Measurements from ENCODE around the gene DPP9. TPM values are rescaled to one million over a fixed set of nuclear protein-coding genes. Genes with fewer than 3 reads are reported as not detected.

The DPP9 gene
- total and polyA plus RNA-seq, 2 of the 13 experiments (the other 11 are each of a cell fraction or from before 2014, with no cell fraction given): 8.4 to 25.8 TPM

DNA sequence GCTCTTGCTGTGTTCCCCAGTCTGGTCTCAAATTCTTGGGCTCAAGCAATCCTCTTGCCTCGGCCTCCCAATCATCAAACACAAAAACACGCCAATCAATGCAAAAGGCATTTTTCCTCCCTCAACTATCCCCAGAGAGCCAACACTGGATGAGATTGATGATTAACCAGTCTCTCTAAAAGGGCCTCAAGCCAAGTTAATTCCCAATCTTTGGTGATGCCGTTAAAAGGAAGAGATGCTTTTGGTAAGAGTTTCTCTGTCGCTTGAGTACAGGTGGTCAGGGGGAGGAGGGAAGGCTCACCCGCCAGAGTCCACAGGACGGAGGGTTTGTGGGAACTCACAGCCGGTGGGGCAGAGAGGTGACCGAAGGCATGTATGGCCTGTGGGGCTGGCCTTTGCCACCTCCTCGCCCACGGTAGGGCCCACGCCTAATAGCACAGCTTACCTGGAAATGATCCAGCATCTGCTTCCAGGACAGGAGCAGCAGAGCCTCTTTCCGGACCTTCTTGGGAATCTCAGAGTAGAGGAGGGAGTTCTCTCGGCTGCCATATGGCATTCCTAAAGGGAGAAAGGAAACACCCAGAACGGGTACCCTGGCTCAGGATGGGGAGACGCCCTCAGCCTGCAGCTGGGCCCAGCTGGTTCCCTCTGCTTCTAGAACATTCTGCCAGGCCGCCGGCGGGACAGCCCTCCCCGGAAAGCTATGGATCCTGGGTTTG lies 18.1 kb downstream of the DPP9 start (continued):
- no peak for TF ChIP-seq ZNF570 (CRISPR knock-in tag; IDR thresholded peaks at IDR 0.05; ENCODE audit: borderline replicate concordance)
- TF ChIP-seq JUND (CRISPR knock-in tag; IDR thresholded peaks at IDR 0.05): peak; percentile 16; the same call in 1 of the 2 replicates
- no peak for TF ChIP-seq RARG (CRISPR knock-in tag; IDR thresholded peaks at IDR 0.05; ENCODE audit: low read depth)
- peak; percentile 77 for TF ChIP-seq ZNF746 (CRISPR knock-in tag; IDR thresholded peaks at IDR 0.05)
- TF ChIP-seq ZNF782 (CRISPR knock-in tag; IDR thresholded peaks at IDR 0.05; ENCODE audit: borderline replicate concordance): 0 out of 2 replicates have a peak, but pooled peaks have one; percentile 42
- peak; percentile 52 for TF ChIP-seq FOXP4 (CRISPR knock-in tag; IDR thresholded peaks at IDR 0.05)
- peak; percentile 78 for TF ChIP-seq SAP130 (CRISPR knock-in tag; IDR thresholded peaks at IDR 0.05; ENCODE audit: low read depth)
- TF ChIP-seq ZSCAN22 (CRISPR knock-in tag; IDR thresholded peaks at IDR 0.05): no peak
- TF ChIP-seq GATAD2A (CRISPR knock-in tag; IDR thresholded peaks at IDR 0.05): peak; percentile 41; the same call in 1 of the 2 replicates
- TF ChIP-seq PITX1 (CRISPR knock-in tag; IDR thresholded peaks at IDR 0.05): peak; percentile 63; the same call in 1 of the 2 replicates
- no peak for TF ChIP-seq ZSCAN12 (CRISPR knock-in tag; IDR thresholded peaks at IDR 0.05)
- peak; percentile 68; the same call in 1 of the 2 replicates for TF ChIP-seq ZNF556 (CRISPR knock-in tag; IDR thresholded peaks at IDR 0.05; ENCODE audit: borderline replicate concordance)
- no peak for TF ChIP-seq PHF20 (CRISPR knock-in tag; IDR thresholded peaks at IDR 0.05)
- TF ChIP-seq CBX2 (IDR thresholded peaks at IDR 0.05; ENCODE audit: low read depth, low read length): no peak
- no peak for TF ChIP-seq CBX2 (CRISPR knock-in tag; IDR thresholded peaks at IDR 0.05; ENCODE audit: low read depth)
- TF ChIP-seq HOXA9 (CRISPR knock-in tag; IDR thresholded peaks at IDR 0.05; ENCODE audit: borderline replicate concordance): no peak
- peak; percentile 74 for TF ChIP-seq MED1 (CRISPR knock-in tag; IDR thresholded peaks at IDR 0.05)
- TF ChIP-seq, protein P1, sequence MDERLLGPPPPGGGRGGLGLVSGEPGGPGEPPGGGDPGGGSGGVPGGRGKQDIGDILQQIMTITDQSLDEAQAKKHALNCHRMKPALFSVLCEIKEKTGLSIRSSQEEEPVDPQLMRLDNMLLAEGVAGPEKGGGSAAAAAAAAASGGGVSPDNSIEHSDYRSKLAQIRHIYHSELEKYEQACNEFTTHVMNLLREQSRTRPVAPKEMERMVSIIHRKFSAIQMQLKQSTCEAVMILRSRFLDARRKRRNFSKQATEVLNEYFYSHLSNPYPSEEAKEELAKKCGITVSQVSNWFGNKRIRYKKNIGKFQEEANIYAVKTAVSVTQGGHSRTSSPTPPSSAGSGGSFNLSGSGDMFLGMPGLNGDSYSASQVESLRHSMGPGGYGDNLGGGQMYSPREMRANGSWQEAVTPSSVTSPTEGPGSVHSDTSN (CRISPR knock-in tag; IDR thresholded peaks at IDR 0.05): peak; percentile 60
- TF ChIP-seq POGZ (CRISPR knock-in tag; IDR thresholded peaks at IDR 0.05): peak; percentile 16; the same call in 1 of the 2 replicates
- TF ChIP-seq SSRP1 (CRISPR knock-in tag; IDR thresholded peaks at IDR 0.05): no peak; the same call in 1 of the 2 replicates
- peak; percentile 31; the same call in 1 of the 2 replicates for TF ChIP-seq ZNF614 (CRISPR knock-in tag; IDR thresholded peaks at IDR 0.05; ENCODE audit: borderline replicate concordance)
- peak; percentile 79 for TF ChIP-seq NR2C2 (CRISPR knock-in tag; IDR thresholded peaks at IDR 0.05; ENCODE audit: borderline replicate concordance)
- no peak for TF ChIP-seq TBP (CRISPR knock-in tag; IDR thresholded peaks at IDR 0.05)
- TF ChIP-seq ZNF562 (CRISPR knock-in tag; IDR thresholded peaks at IDR 0.05; ENCODE audit: borderline replicate concordance): no peak
- TF ChIP-seq RBAK (CRISPR knock-in tag; IDR thresholded peaks at IDR 0.05): no peak
- peak in 1 of 2 experiments; percentile 13; a peak in 1 of 4 replicates for TF ChIP-seq EP300 (IDR thresholded peaks at IDR 0.05; ENCODE audit: low read depth in 2 of 2, low read length in 2 of 2)
- no peak for TF ChIP-seq EP300 (CRISPR knock-in tag; IDR thresholded peaks at IDR 0.05; ENCODE audit: borderline replicate concordance)
- TF ChIP-seq ZNF296 (CRISPR knock-in tag; conservative IDR thresholded peaks at IDR 0.05): no peak
- TF ChIP-seq ZBTB38 (CRISPR knock-in tag; IDR thresholded peaks at IDR 0.05): 0 out of 2 replicates have a peak, but pooled peaks have one; percentile 24
- TF ChIP-seq RAD51 (IDR thresholded peaks at IDR 0.05; ENCODE audit: borderline replicate concordance): no peak
- TF ChIP-seq MED13 (CRISPR knock-in tag; IDR thresholded peaks at IDR 0.05): no peak
